Head of caudate nucleus (tissue), 42 donors: Measurements from ENCODE around the gene NTN1.

ENCODE experiments used
- DNase-seq, 42 donors: peaks; one replicate each; pipeline versions ENCODE4 v3.0.0 to v3.0.0-alpha.2; 2020 to 2021; ENCODE audit warnings: mixed read lengths in 7 of 42
- intact Hi-C: fragments of 100-400 bp; cut with DNase I; formaldehyde crosslinking; loops from one replicate; pipeline ENCODE4 v1.15.0; 2022

Gene NTN1

DNA sequence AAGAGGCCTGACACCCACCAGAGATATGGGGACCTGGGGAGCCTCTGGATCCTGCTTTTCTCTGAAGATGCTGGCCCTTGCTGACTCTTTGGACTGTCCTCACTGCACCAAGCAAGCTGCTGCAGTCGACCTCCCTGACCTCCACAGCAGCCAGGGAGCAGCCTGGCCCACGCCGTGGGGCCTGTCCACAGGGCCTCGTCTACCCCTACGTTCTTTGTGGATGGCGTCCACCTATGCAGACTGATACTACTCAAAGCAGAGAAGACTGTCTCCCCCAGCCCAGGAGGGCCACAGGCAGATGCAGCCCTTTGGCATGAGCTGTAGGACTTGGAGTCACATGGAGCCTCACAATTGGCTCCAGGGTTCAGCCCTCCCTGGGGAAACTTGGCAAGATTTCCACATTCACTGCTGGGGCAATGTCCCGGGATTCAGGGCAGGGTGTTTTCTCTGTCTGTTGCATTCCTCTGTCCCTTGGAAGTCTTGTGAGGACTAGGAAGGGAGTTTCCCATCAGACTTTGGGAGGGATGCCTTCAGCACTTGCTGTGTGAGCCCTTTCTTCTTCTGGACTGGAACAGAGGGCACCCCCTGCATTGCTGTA is 152.2 kb downstream of the NTN1 start:
- intact Hi-C loops = no loop called here
- no peak for DNase-seq

- intact Hi-C loops = no loop called here
- no peak for DNase-seq
Observed at GRCh38 chr17:9174312-9174711, 153.0 kb downstream of the NTN1 start.

DNA sequence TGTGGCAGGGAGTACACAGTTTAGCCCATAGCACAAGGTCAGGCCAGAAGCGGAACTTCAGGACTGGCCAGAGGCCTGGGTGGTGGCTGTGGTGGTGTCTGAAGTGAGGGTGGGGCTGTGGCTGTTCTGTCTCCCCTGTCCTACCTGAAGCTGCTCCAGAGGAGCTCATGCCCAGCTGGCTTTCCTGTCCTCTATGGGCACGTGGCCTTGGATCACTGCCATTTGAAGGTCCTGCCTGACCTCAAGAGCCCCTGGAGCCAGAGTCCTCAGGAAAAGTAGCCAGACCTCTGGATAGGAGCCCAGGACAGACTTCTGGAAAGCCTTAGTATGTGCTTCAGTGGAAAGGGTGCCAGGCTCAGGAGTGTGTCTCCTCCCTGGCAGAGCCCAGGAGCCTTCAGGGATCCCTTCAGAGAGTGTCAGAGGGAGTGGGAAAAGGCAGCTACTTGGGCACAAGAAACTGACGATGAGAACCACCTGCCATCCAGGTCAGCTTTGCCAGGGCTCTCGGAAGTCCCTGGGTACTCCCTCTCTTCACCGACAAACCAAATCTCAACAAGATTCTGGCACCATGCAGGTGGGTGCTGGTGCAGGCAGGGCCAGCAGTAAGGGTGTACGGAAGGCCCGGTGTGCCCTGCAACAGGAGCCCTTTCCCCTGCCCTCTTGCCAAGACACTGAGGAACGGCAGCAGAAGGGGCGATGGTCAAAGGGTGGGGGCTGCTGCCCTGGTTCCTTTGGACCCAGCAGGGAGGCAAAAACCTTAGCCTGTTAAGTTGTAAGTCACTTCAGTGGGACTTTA is 153.7 kb downstream of the NTN1 start:
- no peak for DNase-seq
- intact Hi-C loops = no loop called here

DNA sequence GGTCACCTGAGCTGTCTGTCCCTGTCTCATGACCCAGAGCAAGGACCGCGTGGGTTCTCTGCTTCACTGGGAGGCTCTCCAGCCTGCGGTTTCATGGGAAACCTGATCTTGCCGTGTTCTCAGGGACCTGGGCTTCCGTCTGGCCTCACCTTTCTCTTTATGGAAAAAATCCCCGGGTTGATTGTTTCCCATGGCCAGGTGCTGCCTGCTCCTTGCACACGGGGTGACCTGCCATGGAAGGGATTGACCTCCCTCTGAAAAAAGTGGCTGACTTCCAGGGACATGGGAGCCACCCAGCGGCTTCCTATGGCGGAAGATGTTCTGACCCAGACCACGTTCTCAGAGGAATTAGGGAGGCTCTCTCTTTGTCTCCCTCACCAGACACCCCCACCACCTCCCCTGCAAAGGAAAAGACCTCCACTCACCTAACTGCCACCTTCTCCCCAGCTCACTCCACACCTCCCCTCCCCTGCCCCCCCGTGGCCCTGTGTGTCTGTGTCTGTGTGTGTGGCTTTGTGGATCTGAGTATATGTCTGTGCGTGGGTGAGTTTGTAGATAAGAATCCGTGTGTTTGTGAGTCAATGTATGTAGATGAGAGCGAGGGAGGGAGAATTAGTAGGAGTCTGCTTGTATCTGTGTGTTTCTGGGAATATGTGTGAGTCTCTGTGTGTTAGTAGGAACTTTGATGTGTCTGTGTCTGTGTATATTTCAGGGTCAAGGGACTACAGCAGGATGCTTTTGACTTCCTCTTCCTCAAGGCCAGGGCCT is 154.6 kb downstream of the NTN1 start:
- intact Hi-C loops = no loop called here
- no peak for DNase-seq

GRCh38 chr17:9177212-9177611 is 155.9 kb downstream of the NTN1 start:
- intact Hi-C loops = no loop called here
- DNase-seq = no peak

DNA sequence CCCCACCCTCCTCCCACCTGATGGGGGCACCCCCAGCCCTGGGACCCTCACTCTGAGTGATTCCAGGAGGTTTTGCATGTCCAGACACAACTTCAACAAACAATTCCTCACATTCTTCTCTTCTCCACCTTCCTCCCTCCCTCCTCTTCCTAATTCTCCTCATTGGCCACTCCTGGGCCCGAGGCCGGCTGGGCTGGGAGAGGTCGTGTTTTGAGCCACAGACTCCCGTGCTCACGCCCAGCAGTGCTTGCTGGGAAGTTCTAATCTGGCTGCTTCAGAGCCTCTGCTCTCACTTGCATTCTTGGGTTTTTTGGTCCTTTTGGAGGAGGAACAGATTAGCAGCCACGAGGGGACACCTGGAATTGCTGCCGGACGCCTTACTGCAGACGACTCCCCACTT is 157.0 kb downstream of the NTN1 start:
- intact Hi-C loops = no loop called here
- no peak for DNase-seq

- DNase-seq = no peak
- intact Hi-C loops = no loop called here
Observed at GRCh38 chr17:9179602-9180001, 158.3 kb downstream of the NTN1 start.

- intact Hi-C loops = no loop called here
- peak in 5 of 42 donors; percentile 5 to 23 (median 15) for DNase-seq
Observed at GRCh38 chr17:9181640-9182039, 160.3 kb downstream of the NTN1 start.

DNA sequence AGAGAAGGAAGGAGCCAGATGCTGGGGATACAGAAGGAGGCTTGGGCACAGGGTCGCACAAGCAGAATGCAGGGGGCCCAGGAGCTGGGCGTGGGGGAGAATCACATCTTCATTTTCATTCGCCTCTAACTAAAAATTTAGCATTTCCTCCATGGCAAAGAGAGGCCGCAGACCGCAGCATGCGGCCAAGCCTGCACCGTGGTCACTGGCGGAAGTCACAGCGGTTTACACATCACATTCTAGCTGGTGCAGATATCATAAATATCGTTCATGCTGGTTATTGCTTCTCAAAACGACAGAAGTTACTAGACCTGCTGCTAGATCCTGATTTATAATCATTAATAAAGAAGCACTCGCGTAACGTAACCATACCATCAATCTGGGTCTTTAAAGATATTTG is 162.0 kb downstream of the NTN1 start:
- no peak for DNase-seq
- intact Hi-C loops = no loop called here

DNA sequence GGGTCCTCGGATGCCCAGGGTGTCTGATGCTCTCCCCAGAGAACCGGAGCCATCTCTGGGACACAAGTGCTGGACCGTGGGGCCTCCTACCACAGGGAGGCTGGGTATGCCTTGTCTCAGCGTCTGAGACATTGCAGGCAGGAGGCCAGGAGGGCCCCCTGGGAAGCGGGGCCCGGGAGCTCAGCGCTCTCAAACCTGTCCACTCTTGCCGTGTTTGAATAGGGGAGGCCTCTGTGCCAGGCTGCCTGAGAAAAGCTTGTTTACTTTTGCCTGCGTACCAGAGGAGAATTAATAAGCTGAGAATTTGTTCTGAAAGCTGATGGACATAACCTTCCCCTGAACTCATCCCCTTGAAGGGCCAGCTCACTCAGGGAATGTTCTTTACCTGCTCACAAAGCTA is 163.8 kb downstream of the NTN1 start:
- DNase-seq = no peak
- intact Hi-C loops = no loop called here

GRCh38 chr17:9185688-9186284 is 164.5 kb downstream of the NTN1 start:
- intact Hi-C loops = no loop called here
- DNase-seq = no peak

DNA sequence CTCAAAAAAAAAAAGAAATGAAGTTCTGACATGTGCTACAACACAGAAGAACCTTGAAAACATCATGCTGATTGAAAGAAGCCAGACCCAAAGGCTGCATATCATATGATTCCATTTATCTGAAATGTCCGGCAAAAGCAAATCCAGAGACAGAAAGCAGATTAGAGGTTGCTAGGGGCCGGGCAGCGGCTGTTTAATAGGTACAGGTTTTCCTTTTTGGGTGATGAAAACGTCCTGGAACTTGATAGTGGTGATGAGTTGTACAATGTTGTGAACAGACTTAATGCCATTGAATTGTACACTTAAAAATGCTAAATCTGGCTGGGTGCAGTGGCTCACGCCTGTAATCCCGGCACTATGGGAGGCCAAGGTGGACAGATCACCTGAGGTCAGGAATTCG is 166.5 kb downstream of the NTN1 start:
- intact Hi-C loops = no loop called here
- no peak for DNase-seq

DNA sequence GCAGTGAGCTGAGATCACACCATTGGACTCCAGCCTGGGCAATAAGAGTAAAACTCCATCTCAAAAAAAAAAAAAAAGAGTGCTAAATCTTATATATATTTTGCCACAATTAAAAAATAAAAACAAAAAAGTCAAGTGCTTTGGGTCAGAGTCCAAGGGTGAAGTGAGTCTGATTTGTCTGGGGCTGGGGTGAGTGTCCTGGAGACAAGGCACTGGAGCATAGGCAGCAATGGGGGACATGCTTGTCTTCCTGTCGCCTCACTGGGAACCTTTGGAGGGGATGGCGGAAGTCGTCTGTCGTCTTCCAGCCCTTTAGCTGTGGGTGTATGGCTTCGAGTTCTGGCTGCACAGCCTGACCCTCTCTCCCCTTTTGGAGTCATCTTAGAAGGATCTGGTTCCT is 167.1 kb downstream of the NTN1 start:
- intact Hi-C loops = no loop called here
- no peak for DNase-seq

- DNase-seq = no peak
- intact Hi-C loops = no loop called here
Observed at GRCh38 chr17:9189870-9190269, 168.6 kb downstream of the NTN1 start.

GRCh38 chr17:9192010-9192409 is 170.7 kb downstream of the NTN1 start:
- intact Hi-C loops = no loop called here
- DNase-seq = no peak

DNA sequence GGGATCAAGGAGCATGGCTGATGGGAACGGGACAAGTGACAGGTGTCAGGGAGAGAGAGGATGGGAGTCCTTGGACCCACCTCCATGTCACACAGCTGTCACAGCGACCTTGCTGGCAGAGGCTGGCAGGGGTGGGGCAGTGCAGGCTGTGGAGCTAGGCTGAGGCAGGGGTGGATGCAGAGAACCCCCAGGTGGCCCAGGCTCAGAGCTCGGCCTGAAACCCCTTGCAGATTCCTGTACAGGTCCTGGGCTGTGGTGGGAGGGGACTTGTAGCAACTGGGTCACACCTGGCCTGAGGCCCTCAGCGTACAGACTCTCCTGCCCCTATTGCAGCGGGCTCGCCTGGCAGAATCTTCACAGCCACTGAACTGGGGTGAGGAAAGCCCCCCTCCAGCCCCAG is 174.1 kb downstream of the NTN1 start:
- intact Hi-C loops = no loop called here
- no peak for DNase-seq

GRCh38 chr17:9195961-9196670 is 174.8 kb downstream of the NTN1 start:
- intact Hi-C loops = no loop called here
- DNase-seq = no peak

GRCh38 chr17:9199571-9200551 is 178.6 kb downstream of the NTN1 start:
- intact Hi-C loops = no loop called here
- no peak for DNase-seq
